ENCODE results near the gene PKN1. TPM values are rescaled to one million over a fixed set of nuclear protein-coding genes. Genes with fewer than 3 reads are reported as not detected.

PKN1 gene
- total and polyA plus RNA-seq, 9 of the 15 experiments (the other 6 are each of a cell fraction or from before 2014, with no cell fraction given), result 0.30 to 228 (median 77.5) TPM

DNA sequence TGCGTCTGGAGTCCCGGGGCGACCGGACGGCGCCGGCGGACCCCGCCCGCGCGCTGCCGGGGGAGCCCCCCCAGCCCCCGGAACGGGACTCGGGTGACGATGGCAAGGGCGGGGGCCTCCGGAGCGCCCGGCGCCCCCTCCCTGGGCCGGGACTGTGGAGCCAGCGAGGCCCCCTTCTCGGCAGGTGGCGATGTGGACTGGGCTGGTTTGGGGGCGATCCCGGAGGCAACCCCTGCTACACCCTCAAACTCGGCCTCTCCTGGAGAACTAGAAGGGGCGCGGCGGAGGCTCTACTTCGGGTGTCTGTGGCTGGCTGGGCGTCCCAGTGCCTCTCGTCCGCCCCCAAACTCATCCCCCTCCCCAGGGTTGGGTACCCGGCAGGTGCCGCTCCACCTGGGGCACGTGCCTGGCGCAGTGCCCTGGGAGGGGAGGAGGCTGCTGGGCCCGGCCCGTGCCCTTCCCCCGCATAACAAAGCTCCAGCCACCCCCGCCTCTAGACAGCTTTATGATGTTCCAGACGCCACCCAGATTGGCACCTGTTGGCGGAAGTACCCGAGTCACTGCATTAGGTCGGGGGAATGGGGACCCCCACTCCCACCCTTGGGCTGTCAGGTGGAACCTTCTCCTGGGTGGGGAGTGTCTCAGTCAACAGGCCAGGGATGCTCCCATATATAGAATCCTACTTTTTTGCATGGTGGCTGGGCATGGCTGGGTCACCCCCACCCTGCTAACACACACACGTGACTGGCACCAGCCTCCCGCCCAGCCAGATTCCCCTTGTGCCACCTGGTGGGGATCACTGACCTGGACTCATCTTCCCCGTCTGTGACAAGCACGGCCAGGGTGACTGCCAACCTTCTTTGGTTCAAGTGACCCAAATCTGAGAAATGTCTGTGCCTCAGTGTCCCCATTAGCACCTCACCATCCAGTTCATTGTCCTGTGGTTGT lies 722 bp downstream of the PKN1 start (continued):
- TF ChIP-seq GABPB1 (CRISPR knock-in tag; IDR thresholded peaks at IDR 0.05), result no peak
- 0 out of 2 replicates have a peak, but pooled peaks have one; percentile 41 for TF ChIP-seq RBFOX2 (IDR thresholded peaks at IDR 0.05; ENCODE audit: low read depth, low read length)
- TF ChIP-seq ZC3H8 (IDR thresholded peaks at IDR 0.05), result no peak
- TF ChIP-seq CBFB (CRISPR knock-in tag; IDR thresholded peaks at IDR 0.05), result no peak
- TF ChIP-seq MCM2 (IDR thresholded peaks at IDR 0.05; ENCODE audit: low read depth), result no peak
- no peak for TF ChIP-seq ETV6 (IDR thresholded peaks at IDR 0.05; ENCODE audit: borderline replicate concordance in 1 of 2, low read depth in 2 of 2, low read length in 1 of 2)
- TF ChIP-seq ETV6 (CRISPR knock-in tag; IDR thresholded peaks at IDR 0.05; ENCODE audit: borderline replicate concordance), result no peak
- TF ChIP-seq RBBP5 (IDR thresholded peaks at IDR 0.05; ENCODE audit: borderline replicate concordance, insufficient read depth, low read length, poor library complexity, severe bottlenecking), result peak; percentile 63
- no peak for TF ChIP-seq CBFA2T3 (IDR thresholded peaks at IDR 0.05)
- TF ChIP-seq POLR3A (IDR thresholded peaks at IDR 0.05; ENCODE audit: borderline replicate concordance, extremely low read depth, insufficient read depth, insufficient read length), result no peak
- TF ChIP-seq ZFX (CRISPR knock-in tag; IDR thresholded peaks at IDR 0.05), result 0 out of 2 replicates have a peak, but pooled peaks have one; percentile 3
- no peak for TF ChIP-seq NBN (IDR thresholded peaks at IDR 0.05; ENCODE audit: low read depth)
- TF ChIP-seq BRD4 (IDR thresholded peaks at IDR 0.05), result 0 out of 2 replicates have a peak, but pooled peaks have one; percentile 9
- no peak for TF ChIP-seq PHF20 (IDR thresholded peaks at IDR 0.05; ENCODE audit: partially characterized antibody)
- peak; percentile 44 for TF ChIP-seq CCNT2 (IDR thresholded peaks at IDR 0.05; ENCODE audit: borderline replicate concordance, extremely low read depth, insufficient read length, low read depth, low read length)
- no peak for TF ChIP-seq NCOR1 (IDR thresholded peaks at IDR 0.05)
- TF ChIP-seq ZEB2 (IDR thresholded peaks at IDR 0.05), result peak; percentile 51; the same call in 1 of the 2 replicates
- TF ChIP-seq ZNF766 (CRISPR knock-in tag; conservative IDR thresholded peaks at IDR 0.05), result no peak
- TF ChIP-seq, protein P1, sequence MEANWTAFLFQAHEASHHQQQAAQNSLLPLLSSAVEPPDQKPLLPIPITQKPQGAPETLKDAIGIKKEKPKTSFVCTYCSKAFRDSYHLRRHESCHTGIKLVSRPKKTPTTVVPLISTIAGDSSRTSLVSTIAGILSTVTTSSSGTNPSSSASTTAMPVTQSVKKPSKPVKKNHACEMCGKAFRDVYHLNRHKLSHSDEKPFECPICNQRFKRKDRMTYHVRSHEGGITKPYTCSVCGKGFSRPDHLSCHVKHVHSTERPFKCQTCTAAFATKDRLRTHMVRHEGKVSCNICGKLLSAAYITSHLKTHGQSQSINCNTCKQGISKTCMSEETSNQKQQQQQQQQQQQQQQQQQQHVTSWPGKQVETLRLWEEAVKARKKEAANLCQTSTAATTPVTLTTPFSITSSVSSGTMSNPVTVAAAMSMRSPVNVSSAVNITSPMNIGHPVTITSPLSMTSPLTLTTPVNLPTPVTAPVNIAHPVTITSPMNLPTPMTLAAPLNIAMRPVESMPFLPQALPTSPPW (CRISPR knock-in tag; IDR thresholded peaks at IDR 0.05), result 0 out of 2 replicates have a peak, but pooled peaks have one; percentile 13
- TF ChIP-seq, protein P2, sequence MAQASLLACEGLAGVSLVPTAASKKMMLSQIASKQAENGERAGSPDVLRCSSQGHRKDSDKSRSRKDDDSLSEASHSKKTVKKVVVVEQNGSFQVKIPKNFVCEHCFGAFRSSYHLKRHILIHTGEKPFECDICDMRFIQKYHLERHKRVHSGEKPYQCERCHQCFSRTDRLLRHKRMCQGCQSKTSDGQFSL (CRISPR knock-in tag; IDR thresholded peaks at IDR 0.05), result no peak
- TF ChIP-seq, protein P2 (tag; IDR thresholded peaks at IDR 0.05), result no peak
- TF ChIP-seq, protein P3, sequence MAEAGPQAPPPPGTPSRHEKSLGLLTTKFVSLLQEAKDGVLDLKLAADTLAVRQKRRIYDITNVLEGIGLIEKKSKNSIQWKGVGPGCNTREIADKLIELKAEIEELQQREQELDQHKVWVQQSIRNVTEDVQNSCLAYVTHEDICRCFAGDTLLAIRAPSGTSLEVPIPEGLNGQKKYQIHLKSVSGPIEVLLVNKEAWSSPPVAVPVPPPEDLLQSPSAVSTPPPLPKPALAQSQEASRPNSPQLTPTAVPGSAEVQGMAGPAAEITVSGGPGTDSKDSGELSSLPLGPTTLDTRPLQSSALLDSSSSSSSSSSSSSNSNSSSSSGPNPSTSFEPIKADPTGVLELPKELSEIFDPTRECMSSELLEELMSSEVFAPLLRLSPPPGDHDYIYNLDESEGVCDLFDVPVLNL (CRISPR knock-in tag; IDR thresholded peaks at IDR 0.05; ENCODE audit: low read depth), result no peak
- TF ChIP-seq NCOA6 (IDR thresholded peaks at IDR 0.05), result no peak
- no peak for TF ChIP-seq NR1H2 (CRISPR knock-in tag; IDR thresholded peaks at IDR 0.05)
- no peak for TF ChIP-seq TEAD4 (IDR thresholded peaks at IDR 0.05; ENCODE audit: low read length)
- 0 out of 2 replicates have a peak, but pooled peaks have one; percentile 18 for TF ChIP-seq TEAD4 (CRISPR knock-in tag; IDR thresholded peaks at IDR 0.05; ENCODE audit: borderline replicate concordance)
- TF ChIP-seq EGR1 (conservative IDR thresholded peaks at IDR 0.05), result peak; percentile 50
